Suppressor macrophage treated with lipopolysaccharide for 4 hours (primary cell): ENCODE data around the gene DLX2.
"Not testable (repeated sequence)": the region's sequence is repeated elsewhere in the genome, so short reads cannot be mapped to it uniquely, and the experiment has no call there.

Experiments used
- DNase-seq: peaks from one replicate; pipeline ENCODE4 v3.0.0-alpha.2; 2020

Gene DLX2

GRCh38 chr2:172081221-172082022, 21.3 kb downstream of the DLX2 start:
- DNase-seq: no peak

- DNase-seq: no peak
Measured at GRCh38 chr2:172080641-172081220, 22.0 kb downstream of the DLX2 start.

- DNase-seq: peak; percentile 70
Measured at GRCh38 chr2:172079838-172080640, 22.7 kb downstream of the DLX2 start.

GRCh38 chr2:172079416-172079815, 23.3 kb downstream of the DLX2 start:
- no peak for DNase-seq

GRCh38 chr2:172074254-172074653, 28.4 kb downstream of the DLX2 start:
- DNase-seq: no peak

- DNase-seq: no peak
Measured at GRCh38 chr2:172073518-172073917, 29.2 kb downstream of the DLX2 start.

- DNase-seq: no peak
Measured at GRCh38 chr2:172072706-172073105, 30.0 kb downstream of the DLX2 start.

DNA sequence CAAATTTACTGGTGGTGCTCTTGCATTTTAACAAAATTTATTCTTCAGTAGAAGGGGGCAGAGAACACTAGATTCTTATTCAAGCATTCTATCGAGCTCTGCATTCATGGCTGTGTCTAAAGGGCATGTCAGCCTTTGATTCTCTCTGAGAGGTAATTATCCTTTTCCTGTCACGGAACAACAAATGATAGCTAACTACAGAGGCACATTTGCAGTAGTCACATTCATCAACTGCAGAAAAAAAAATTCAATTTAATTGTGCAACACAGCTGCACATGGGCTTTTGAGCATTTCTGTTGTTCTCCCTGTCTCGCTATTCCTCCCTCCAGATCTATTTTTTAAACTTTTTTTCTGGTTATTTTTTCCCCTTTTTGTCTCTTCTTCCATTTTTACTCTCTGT, 30.4 kb downstream of the DLX2 start:
- DNase-seq: no peak

GRCh38 chr2:172070936-172071335, 31.8 kb downstream of the DLX2 start:
- no peak for DNase-seq

DNA sequence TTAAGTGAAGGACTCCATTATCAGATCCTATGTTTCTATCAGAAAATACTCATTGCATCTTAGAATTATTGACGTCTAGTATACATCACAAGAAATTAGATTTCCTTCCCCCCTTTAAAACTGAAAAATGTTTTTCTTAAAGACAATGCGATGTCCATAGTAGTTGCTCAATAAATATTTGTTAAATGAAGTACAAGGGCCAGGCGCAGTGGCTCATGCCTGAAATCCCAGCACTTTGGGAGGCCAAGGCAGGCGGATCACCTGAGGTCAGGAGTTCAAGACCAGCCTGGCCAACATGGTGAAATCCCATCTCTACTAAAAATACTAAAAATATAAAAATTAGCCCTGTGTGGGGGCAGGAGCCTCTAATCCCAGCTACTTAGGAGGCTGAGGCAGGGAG, 34.8 kb downstream of the DLX2 start:
- not testable (repeated sequence) for DNase-seq

- no peak for DNase-seq
Measured at GRCh38 chr2:172066394-172066886, 36.3 kb downstream of the DLX2 start.

DNA sequence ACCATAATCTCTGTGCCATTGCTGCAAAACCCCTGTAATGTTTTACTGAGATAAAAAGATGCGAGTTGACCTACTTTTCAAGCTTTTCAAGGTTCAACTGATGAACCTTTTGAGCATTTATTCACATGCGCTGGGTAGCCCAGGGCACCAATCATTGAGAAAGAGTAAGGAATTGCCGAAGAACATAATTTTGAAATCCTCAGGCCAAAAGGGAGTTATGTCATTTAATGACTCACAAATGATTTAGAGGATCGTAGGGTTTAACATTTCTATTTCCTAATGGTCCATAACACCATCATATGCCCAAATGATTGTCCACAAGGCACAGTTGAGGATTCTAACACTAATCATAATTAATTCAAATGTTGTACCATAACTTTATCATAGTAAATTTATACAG, 37.6 kb downstream of the DLX2 start:
- peak; percentile 49 for DNase-seq

GRCh38 chr2:172063446-172063845, 39.3 kb downstream of the DLX2 start:
- no peak for DNase-seq

- DNase-seq: no peak
Measured at GRCh38 chr2:172062402-172063004, 40.2 kb downstream of the DLX2 start.

GRCh38 chr2:172060118-172060517, 42.6 kb downstream of the DLX2 start:
- not testable (repeated sequence) for DNase-seq

DNA sequence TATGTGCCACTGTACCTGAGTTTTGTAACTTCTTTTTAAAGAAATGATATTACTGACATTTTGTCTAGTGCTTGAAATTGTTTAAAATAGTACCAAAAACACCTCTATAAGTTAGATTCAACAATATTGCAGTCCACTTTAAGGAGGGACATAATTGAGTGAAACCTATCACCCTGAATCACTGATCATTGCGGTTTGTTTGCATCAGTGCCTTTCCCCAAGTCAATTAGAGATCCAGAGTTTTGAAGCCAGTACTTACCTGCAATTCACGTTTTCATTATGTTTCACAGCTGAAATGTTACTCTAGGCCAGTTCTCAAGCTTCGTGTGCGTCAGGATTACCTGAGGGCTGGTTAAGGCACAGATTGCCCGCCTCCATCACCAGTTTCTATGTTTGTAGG, 44.0 kb downstream of the DLX2 start:
- DNase-seq: no peak

DNA sequence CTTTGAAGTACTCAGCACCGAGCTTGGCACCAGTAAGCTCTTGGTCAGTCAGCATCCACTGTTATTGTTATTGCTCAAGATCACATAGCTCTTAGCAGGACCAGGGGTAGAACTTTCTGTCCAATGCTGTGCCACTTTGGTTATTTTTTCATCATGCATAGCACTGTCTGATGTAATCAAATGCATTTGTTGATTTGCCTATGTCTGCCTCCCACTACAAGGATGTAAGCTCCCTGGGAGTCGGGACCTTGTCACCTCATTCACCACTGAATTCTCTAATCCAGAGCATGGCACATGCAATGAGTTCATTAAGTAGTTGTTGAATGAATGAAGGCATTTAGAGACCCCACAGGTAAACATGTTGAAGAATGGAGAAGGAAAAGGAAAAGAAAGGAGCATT, 46.4 kb downstream of the DLX2 start:
- DNase-seq: no peak

- no peak for DNase-seq
Measured at GRCh38 chr2:172053486-172053885, 49.2 kb downstream of the DLX2 start.

DNA sequence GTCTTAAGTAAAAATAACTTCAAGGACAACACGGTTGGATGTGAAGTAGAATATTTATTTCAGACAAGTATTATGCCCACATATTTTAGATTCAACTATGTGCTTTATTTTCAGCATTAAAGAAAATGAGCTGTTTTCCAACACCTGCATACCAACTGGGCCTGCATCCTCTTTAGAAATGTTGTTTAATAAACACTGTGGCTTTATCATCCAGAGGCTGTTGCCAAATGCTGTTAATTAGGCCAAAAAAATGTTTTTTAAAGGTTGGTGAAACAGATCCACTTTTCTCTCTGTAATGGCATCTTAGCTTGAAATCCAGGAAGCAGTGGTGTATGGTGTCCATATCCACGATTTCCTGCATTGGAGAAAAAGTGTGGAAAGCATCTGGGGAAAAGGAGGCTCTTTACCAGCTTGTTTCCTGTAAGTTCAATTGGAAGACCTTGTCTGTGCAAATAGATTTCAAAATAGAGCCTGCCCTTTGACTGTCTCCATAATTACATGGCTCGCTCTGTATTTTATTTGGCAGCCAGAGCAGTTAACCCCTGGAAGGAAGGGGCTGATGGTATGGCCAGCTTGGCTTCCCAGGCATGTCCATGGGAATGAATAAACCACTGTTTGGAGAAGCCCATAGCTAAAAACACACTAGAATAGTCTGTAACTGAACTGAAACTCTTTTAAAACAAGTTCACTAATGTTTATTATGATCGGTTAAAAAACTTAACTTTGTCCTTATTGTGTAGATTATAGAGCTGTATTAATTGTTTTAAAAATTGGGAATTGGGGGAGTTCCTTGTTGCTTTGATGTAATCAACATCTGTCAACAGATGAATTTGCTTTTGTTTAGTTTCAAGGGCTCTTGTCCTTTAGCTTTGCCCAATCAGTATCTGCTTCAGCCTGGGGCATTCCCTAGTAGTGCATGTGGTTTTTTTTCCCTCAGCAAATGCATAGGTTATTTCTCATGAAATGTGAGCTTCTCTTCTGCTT, 50.4 kb downstream of the DLX2 start:
- DNase-seq: no peak

DNA sequence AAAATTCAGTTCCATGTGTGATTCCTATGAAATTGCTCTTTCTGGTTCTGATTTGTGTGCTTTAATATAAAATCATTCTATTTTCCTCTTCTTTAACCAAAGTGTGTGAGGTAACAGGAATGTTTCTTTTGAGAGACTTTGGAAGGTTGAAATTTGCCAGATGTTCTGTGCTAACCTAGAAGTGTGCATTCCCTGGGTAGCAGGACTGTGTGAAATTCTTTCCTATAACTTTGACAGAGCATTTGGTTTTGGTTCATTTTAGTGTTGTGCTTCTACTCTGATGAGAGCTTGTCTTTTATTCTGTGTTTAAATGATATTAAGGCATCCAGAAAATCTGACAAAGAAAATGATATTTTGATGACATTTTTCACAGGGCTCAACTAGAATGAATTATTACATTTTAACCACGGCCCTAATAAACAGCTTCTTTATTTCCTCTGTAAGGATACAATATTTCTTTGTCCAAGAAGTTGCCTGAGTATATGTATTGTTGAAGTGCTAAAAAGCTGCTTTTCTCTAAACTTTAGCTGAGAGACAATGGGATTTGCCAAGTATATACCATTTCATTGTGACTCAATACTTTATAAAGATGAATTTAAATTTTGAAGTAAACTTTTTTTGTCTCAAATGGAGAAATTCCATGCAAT, 52.1 kb downstream of the DLX2 start:
- DNase-seq: no peak

DNA sequence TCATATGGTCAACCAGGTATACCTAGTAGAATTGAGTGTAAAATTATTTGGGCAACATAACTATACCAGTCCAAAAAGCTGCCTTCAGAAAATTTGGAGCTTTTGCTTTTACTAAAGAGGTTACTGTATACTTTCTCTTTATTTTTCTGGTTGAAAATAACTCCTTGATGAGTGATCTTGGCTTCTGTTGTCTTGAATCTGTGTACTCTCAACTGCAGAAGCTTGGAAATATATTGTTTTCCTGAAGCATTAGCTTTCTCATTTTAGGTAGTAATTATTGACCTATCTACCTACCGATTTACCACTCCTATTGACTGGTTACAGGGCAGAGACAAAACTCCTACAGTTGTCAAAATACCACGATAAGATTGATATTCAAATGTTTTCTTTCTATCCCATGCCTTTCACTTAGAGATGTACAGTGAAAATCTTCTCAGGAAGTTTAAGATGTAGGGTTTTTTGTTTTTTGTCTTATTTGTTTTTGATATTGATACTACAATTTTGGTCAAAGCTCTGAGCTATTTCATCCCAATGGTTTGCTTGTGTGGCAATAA, 53.1 kb downstream of the DLX2 start:
- no peak for DNase-seq
